ENCODE data around the gene XKR8. TPM values are rescaled to one million over a fixed set of nuclear protein-coding genes. Genes with fewer than 3 reads are reported as not detected.
"Not testable (repeated sequence)": the region's sequence is repeated elsewhere in the genome, so short reads cannot be mapped to it uniquely, and the experiment has no call there.

XKR8 gene
- total and polyA plus RNA-seq, 2 donors (not counting 1 experiment from before 2014, with no cell fraction given) = 3.4 to 8.7 TPM

DNA sequence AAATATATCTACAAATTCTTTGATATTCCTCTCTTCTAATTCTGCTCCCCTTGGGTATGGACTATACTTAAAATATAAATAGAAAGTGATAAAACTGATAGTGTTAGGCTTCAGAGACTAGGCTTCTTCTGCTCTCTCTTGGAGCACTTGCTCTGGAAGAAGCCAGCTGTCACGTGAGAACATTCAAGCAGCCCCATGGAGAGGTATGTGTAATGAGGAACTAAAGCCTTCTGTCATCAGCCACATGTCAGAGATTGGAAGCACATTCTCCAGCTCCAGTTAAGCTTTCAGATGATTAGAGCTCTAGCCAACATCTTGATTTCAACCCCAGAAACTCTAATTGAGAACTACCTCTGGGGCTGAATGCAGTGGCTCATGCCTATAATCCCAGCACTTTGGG is 34.3 kb downstream of the XKR8 start:
- Mint-ChIP-seq H3K27me3 (no peaks in the 10 kb centered on the region), H3K9me3 (ENCODE audit: insufficient read depth) (no peaks in the 10 kb centered on the region), H3K4me1 (peaks cover 6% of the 10 kb centered on the region), H3K4me3 (no peak overlapping the region), H3K27ac (no peak overlapping the region)
- Histone ChIP-seq H3K36me3 (replicated peaks in 1 of 2; ENCODE audit: control extremely low read depth in 1 of 2, control insufficient read depth in 1 of 2, extremely low read depth in 1 of 2, insufficient read depth in 2 of 2, low read length in 1 of 2) (peaks cover 6 to 59% of the 10 kb centered on the region in 2 experiments), H3K79me2 (ENCODE audit: control insufficient read depth, insufficient read depth, low read length) (no peaks in the 10 kb centered on the region), H3K9me3 (ENCODE audit: control extremely low read depth in 1 of 3, control insufficient read depth in 2 of 3, insufficient read depth in 1 of 3, low read length in 2 of 3) (no peaks in the 10 kb centered on the region), H3K4me1 (ENCODE audit: control insufficient read depth in 2 of 2, insufficient read depth in 2 of 2, low read length in 2 of 2) (peaks cover 4 to 7% of the 10 kb centered on the region in 2 donors), H4K20me1 (ENCODE audit: control insufficient read depth, insufficient read depth, low read length, poor library complexity, severe bottlenecking) (no peaks in the 10 kb centered on the region), H3K4me3 (ENCODE audit: control extremely low read depth in 1 of 5, extremely low read depth in 1 of 5, insufficient read depth in 1 of 5, low read depth in 2 of 5, low read length in 4 of 5) (no peak overlapping the region), H3K27ac (ENCODE audit: low read length in 2 of 2) (no peak overlapping the region), H3K4me2 (replicated peaks; ENCODE audit: low read depth, low read length, poor library complexity, severe bottlenecking) (no peak overlapping the region), H3K9ac (ENCODE audit: low read length) (no peak overlapping the region), H2AFZ (ENCODE audit: insufficient read depth, low read depth, low read length, poor library complexity, severe bottlenecking) (no peak overlapping the region), H3K27me3 (replicated peaks in 1 of 4; ENCODE audit: control extremely low read depth in 1 of 4, control insufficient read depth in 3 of 4, insufficient read depth in 4 of 4, low read length in 3 of 4) (no peaks in the 10 kb centered on the region)
- WGBS (ENCODE audit: insufficient coverage) = no CpG with 5 or more reads among the region's 1 CpG
- ChIA-PET CTCF (interaction anchor here (2.2 to 2.8 kb wide), 2 partner anchors 14 to 54 kb away, joined by 4 to 7 read pairs; no protein-coding TSS in a partner anchor), POLR2A (no interaction called here)
- intact Hi-C loops (cut with micrococcal nuclease) = no loop called here
- ATAC-seq (ENCODE audit: low read depth) (no peak), DNase-seq (no peak)
- TF ChIP-seq, protein P1, sequence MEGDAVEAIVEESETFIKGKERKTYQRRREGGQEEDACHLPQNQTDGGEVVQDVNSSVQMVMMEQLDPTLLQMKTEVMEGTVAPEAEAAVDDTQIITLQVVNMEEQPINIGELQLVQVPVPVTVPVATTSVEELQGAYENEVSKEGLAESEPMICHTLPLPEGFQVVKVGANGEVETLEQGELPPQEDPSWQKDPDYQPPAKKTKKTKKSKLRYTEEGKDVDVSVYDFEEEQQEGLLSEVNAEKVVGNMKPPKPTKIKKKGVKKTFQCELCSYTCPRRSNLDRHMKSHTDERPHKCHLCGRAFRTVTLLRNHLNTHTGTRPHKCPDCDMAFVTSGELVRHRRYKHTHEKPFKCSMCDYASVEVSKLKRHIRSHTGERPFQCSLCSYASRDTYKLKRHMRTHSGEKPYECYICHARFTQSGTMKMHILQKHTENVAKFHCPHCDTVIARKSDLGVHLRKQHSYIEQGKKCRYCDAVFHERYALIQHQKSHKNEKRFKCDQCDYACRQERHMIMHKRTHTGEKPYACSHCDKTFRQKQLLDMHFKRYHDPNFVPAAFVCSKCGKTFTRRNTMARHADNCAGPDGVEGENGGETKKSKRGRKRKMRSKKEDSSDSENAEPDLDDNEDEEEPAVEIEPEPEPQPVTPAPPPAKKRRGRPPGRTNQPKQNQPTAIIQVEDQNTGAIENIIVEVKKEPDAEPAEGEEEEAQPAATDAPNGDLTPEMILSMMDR (IDR thresholded peaks at IDR 0.05) = no peak
- no peak for TF ChIP-seq EZH2 (IDR thresholded peaks at IDR 0.05; ENCODE audit: borderline replicate concordance, insufficient read depth, low read depth, low read length, poor library complexity, severe bottlenecking)

DNA sequence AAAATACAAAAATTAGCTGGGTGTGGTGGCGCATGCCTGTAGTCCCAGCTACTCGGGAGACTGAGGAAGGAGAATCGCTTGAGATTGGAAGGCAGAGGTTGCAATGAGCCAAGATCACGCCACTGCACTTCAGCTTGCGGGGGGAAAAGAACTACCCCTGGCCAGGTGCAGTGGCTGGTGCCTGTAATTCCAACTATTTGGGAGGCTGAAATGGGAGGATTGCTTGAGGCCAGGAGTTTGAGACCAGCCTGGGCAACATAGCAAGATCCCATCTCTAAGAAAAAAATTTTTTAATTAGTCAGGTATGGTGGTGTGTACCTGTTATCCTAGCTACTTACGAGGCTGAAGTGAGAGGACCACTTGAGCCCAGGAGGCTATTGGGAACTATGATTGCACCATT is 34.8 kb downstream of the XKR8 start:
- intact Hi-C loops (cut with micrococcal nuclease); H3K27me3 ChIP-seq (replicated peaks in 1 of 4; ENCODE audit: control extremely low read depth in 1 of 4, control insufficient read depth in 3 of 4, insufficient read depth in 4 of 4, low read length in 3 of 4); H3K4me1 Mint-ChIP-seq; H3K9me3 Mint-ChIP-seq (ENCODE audit: insufficient read depth); ATAC-seq (ENCODE audit: low read depth); H3K4me3 Mint-ChIP-seq; H3K9me3 ChIP-seq (ENCODE audit: control extremely low read depth in 1 of 3, control insufficient read depth in 2 of 3, insufficient read depth in 1 of 3, low read length in 2 of 3); H3K27ac ChIP-seq (ENCODE audit: low read length in 2 of 2); POLR2A ChIA-PET; H3K27me3 Mint-ChIP-seq; H2AFZ ChIP-seq (ENCODE audit: insufficient read depth, low read depth, low read length, poor library complexity, severe bottlenecking); H3K27ac Mint-ChIP-seq; H3K9ac ChIP-seq (ENCODE audit: low read length); H3K79me2 ChIP-seq (ENCODE audit: control insufficient read depth, insufficient read depth, low read length); H3K4me1 ChIP-seq (ENCODE audit: control insufficient read depth in 2 of 2, insufficient read depth in 2 of 2, low read length in 2 of 2); H3K4me3 ChIP-seq (ENCODE audit: control extremely low read depth in 1 of 5, extremely low read depth in 1 of 5, insufficient read depth in 1 of 5, low read depth in 2 of 5, low read length in 4 of 5); H4K20me1 ChIP-seq (ENCODE audit: control insufficient read depth, insufficient read depth, low read length, poor library complexity, severe bottlenecking); DNase-seq; H3K4me2 ChIP-seq (replicated peaks; ENCODE audit: low read depth, low read length, poor library complexity, severe bottlenecking): not testable (repeated sequence)
- 100% methylated on average over 5 of the region's 6 CpGs for WGBS (ENCODE audit: insufficient coverage)
- CTCF ChIA-PET = interaction anchor here (2.2 to 2.8 kb wide), 2 partner anchors 15 to 54 kb away, joined by 4 to 7 read pairs; no protein-coding TSS in a partner anchor
- peaks cover 6 to 57% of the 10 kb centered on the region in 2 experiments for H3K36me3 ChIP-seq (replicated peaks in 1 of 2; ENCODE audit: control extremely low read depth in 1 of 2, control insufficient read depth in 1 of 2, extremely low read depth in 1 of 2, insufficient read depth in 2 of 2, low read length in 1 of 2)

Measured in B cell (primary cell).